ENCODE data around the gene PIERCE2. TPM values are rescaled to one million over a fixed set of nuclear protein-coding genes. Genes with fewer than 3 reads are reported as not detected.
A peak's percentile ranks its signal among the peaks of the same experiment; 100 is the strongest.

PIERCE2 gene
- total RNA-seq, 1 experiment from 2014 or later = 0.44 TPM

DNA sequence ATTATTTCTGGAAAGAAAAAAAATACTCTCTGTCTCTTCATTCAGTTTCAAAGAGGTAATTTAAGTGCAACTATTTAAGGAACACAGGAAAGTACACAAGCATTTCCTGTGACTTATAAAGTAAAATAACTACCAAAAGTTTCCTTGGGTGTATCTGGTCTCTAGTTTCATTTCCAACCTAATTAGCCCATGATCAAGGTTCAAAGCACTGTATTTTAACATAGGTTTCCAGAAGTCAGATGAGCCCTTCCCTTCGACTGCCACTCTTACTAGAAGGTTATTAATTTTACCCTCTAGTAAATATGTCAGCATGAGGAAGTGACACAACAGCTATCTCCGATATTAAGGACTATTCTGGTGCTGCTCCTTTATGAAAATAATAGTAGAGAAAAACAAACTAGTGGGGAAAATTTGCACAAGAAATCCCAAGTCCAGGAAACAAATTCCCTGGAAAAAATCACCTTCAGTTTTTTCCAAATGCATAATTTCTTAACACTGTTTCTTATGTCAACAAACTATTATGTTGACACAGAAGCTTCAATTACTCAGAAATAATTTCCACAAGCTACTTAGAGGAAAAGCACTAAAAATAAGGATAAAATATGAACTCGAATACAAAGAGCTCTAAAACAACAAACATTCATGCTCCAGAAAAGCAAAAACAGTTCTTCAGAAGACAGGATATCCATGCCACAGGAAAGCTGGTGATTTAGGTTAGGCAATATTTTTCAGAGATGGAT is 35.4 kb upstream of the PIERCE2 start:
- no peaks in the 10 kb centered on the region for H3K9me3 Mint-ChIP-seq
- no peak overlapping the region for H2AK5ac ChIP-seq (ENCODE audit: insufficient read length, low read length)
- H3K4me1 ChIP-seq (ENCODE audit: insufficient read depth, low read length) = no peaks in the 10 kb centered on the region
- H3K79me1 ChIP-seq (ENCODE audit: insufficient read depth, low read depth, low read length, poor library complexity, severe bottlenecking) = no peaks in the 10 kb centered on the region
- no peak overlapping the region for H3K4me3 Mint-ChIP-seq
- no peaks in the 10 kb centered on the region for H3K27me3 ChIP-seq (ENCODE audit: insufficient read depth, low read length)
- H3K79me2 ChIP-seq (ENCODE audit: insufficient read depth, low read length) = no peaks in the 10 kb centered on the region
- no peak overlapping the region for H3K23ac ChIP-seq (ENCODE audit: insufficient read length, low read depth, low read length)
- H3K9me3 ChIP-seq (ENCODE audit: control insufficient read depth, low read depth, low read length) = no peaks in the 10 kb centered on the region
- no peak overlapping the region for H3K4me2 ChIP-seq (ENCODE audit: insufficient read depth, insufficient read length, low read length)
- H2BK12ac ChIP-seq (ENCODE audit: insufficient read length, low read depth, low read length) = no peak overlapping the region
- H3K27me3 Mint-ChIP-seq (ENCODE audit: low read depth) = no peaks in the 10 kb centered on the region
- peak overlapping the region in 1 of 3 experiments; percentile 16; a peak in 2 of 7 replicates for H3K27ac Mint-ChIP-seq
- no peak overlapping the region for H3K4ac ChIP-seq (ENCODE audit: low read depth, low read length)
- no peak overlapping the region for H2BK120ac ChIP-seq (ENCODE audit: low read depth, low read length, poor library complexity, severe bottlenecking)
- no peak overlapping the region for H4K91ac ChIP-seq (ENCODE audit: insufficient read length, low read depth, low read length)
- no peak overlapping the region for H4K8ac ChIP-seq (replicated peaks; ENCODE audit: insufficient read length, low read depth, low read length)
- no peak overlapping the region for H3K18ac ChIP-seq (ENCODE audit: insufficient read length, low read depth, low read length)
- no peak overlapping the region for H3T11ph ChIP-seq (ENCODE audit: low read length)
- H3K14ac ChIP-seq (ENCODE audit: insufficient read depth, low read length) = no peak overlapping the region
- H2BK5ac ChIP-seq (ENCODE audit: insufficient read length, low read length) = no peak overlapping the region
- no peak overlapping the region for H3K56ac ChIP-seq (ENCODE audit: insufficient read length, low read depth, low read length)
- H3K27ac ChIP-seq (ENCODE audit: insufficient read length, low read depth, low read length) = no peak overlapping the region
- no peak for DNase-seq
- no peak overlapping the region for H2BK20ac ChIP-seq (ENCODE audit: low read depth, low read length, poor library complexity, severe bottlenecking)
- no peak overlapping the region for H4K5ac ChIP-seq (ENCODE audit: insufficient read length, low read depth, low read length)
- H2AFZ ChIP-seq (ENCODE audit: low read length) = no peak overlapping the region
- no peaks in the 10 kb centered on the region; a peak in 1 of 7 replicates for H3K36me3 Mint-ChIP-seq (ENCODE audit: insufficient read depth in 1 of 3, low read depth in 3 of 3)
- H3K23me2 ChIP-seq (ENCODE audit: insufficient read length, low read depth, low read length, poor library complexity, severe bottlenecking) = no peaks in the 10 kb centered on the region
- no peak overlapping the region for H3K9ac ChIP-seq (ENCODE audit: extremely low read depth, insufficient read length, low read length)
- WGBS (ENCODE audit: extremely low coverage, insufficient read length, low lambda C conversion rate) = no CpG with 5 or more reads among the region's 3 CpGs
- H2BK15ac ChIP-seq (ENCODE audit: low read depth, low read length) = no peak overlapping the region
- H3K4me1 Mint-ChIP-seq = no peaks in the 10 kb centered on the region
- H4K20me1 ChIP-seq (ENCODE audit: control insufficient read depth, insufficient read depth, insufficient read length) = no peaks in the 10 kb centered on the region
- TF ChIP-seq, protein P1, sequence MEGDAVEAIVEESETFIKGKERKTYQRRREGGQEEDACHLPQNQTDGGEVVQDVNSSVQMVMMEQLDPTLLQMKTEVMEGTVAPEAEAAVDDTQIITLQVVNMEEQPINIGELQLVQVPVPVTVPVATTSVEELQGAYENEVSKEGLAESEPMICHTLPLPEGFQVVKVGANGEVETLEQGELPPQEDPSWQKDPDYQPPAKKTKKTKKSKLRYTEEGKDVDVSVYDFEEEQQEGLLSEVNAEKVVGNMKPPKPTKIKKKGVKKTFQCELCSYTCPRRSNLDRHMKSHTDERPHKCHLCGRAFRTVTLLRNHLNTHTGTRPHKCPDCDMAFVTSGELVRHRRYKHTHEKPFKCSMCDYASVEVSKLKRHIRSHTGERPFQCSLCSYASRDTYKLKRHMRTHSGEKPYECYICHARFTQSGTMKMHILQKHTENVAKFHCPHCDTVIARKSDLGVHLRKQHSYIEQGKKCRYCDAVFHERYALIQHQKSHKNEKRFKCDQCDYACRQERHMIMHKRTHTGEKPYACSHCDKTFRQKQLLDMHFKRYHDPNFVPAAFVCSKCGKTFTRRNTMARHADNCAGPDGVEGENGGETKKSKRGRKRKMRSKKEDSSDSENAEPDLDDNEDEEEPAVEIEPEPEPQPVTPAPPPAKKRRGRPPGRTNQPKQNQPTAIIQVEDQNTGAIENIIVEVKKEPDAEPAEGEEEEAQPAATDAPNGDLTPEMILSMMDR (conservative IDR thresholded peaks at IDR 0.05) = no peak
